ENCODE results near the gene CPT1B. TPM values are rescaled to one million over a fixed set of nuclear protein-coding genes. Genes with fewer than 3 reads are reported as not detected.
"Not testable (repeated sequence)": the region's sequence is repeated elsewhere in the genome, so short reads cannot be mapped to it uniquely, and the experiment has no call there.

CPT1B gene
- total and polyA plus RNA-seq, 2 of the 8 experiments (the other 6 are each of a cell fraction or from before 2014, with no cell fraction given), result 34.2 to 36.2 TPM

GRCh38 chr22:50520184-50520583 lies 58.0 kb downstream of the CPT1B start:
- H3K79me2 ChIP-seq (ENCODE audit: control insufficient read depth in 1 of 2, insufficient read depth in 2 of 2, low read length in 2 of 2); H3K4me1 ChIP-seq (replicated peaks in 1 of 4; ENCODE audit: control insufficient read depth in 3 of 4, insufficient read depth in 4 of 4, low read length in 3 of 4); H3K4me3 ChIP-seq (ENCODE audit: extremely low read depth in 1 of 4, insufficient read depth in 2 of 4, low read depth in 3 of 4, low read length in 4 of 4); H4K5ac ChIP-seq (ENCODE audit: insufficient read length, low read depth, low read length); H3K79me1 ChIP-seq (ENCODE audit: low read depth, low read length); H3K23me2 ChIP-seq (ENCODE audit: low read depth, low read length); H2BK12ac ChIP-seq (ENCODE audit: low read depth, low read length); H3K23ac ChIP-seq (ENCODE audit: insufficient read length); H3K56ac ChIP-seq (replicated peaks; ENCODE audit: insufficient read length, low read depth, low read length); H3K18ac ChIP-seq (ENCODE audit: extremely low read depth, low read length); H3K14ac ChIP-seq (ENCODE audit: insufficient read length); H2BK15ac ChIP-seq (ENCODE audit: low read length); H3K4me2 ChIP-seq (ENCODE audit: insufficient read depth in 1 of 2, low read depth in 2 of 2, low read length in 2 of 2); H2BK5ac ChIP-seq (ENCODE audit: low read depth, low read length); H2BK120ac ChIP-seq (replicated peaks; ENCODE audit: low read depth, low read length); H3K4ac ChIP-seq (replicated peaks; ENCODE audit: insufficient read length, low read depth, low read length); H3K27me3 ChIP-seq (replicated peaks in 1 of 4; ENCODE audit: control insufficient read depth in 3 of 4, extremely low read depth in 1 of 4, insufficient read depth in 3 of 4, low read length in 3 of 4); DNase-seq (ENCODE audit: low read depth in 1 of 2, low spot score in 2 of 2); FAIRE-seq; H3K9me3 ChIP-seq (ENCODE audit: insufficient read depth in 2 of 2, low read depth in 1 of 2, low read length in 1 of 2); H3K27ac ChIP-seq (ENCODE audit: low read depth, low read length); H2BK20ac ChIP-seq (ENCODE audit: low read length); H3K9ac ChIP-seq (replicated peaks in 1 of 4; ENCODE audit: extremely low read depth in 1 of 4, low read depth in 3 of 4, low read length in 3 of 4); POLR2A ChIA-PET (ENCODE audit: partially characterized antibody); H2AK5ac ChIP-seq (ENCODE audit: low read depth, low read length); H4K8ac ChIP-seq (ENCODE audit: extremely low read depth, insufficient read depth, low read length); H2AFZ ChIP-seq (ENCODE audit: low read length); CTCF ChIA-PET (ENCODE audit: partially characterized antibody); H4K91ac ChIP-seq (replicated peaks; ENCODE audit: insufficient read length, low read length): not testable (repeated sequence)
- 88% methylated on average over 7 of the region's 8 CpGs; no CpG with 5 or more reads in 1 of the 2 experiments for WGBS, 2 experiments (ENCODE audit: extremely low coverage in 1 of 2, insufficient coverage in 1 of 2, insufficient read length in 1 of 2, insufficient replicate concordance in 2 of 2, low coverage in 1 of 2, low lambda C conversion rate in 2 of 2, missing lambda C conversion rate in 1 of 2)
- Histone ChIP-seq H3K36me3 (ENCODE audit: control insufficient read depth in 2 of 4, insufficient read depth in 4 of 4, low read length in 3 of 4) (peaks cover 4 to 25% (median 19%) of the 10 kb centered on the region in 4 experiments; a peak in 7 of 8 replicates), H4K20me1 (replicated peaks in 1 of 2; ENCODE audit: control insufficient read depth in 1 of 2, insufficient read depth in 2 of 2, low read length in 2 of 2) (peaks cover 6 to 20% of the 10 kb centered on the region in 2 experiments)
